Epithelial cell of alveolus of lung (primary cell): Measurements from ENCODE around the gene AP5S1. TPM values are rescaled to one million over a fixed set of nuclear protein-coding genes. Genes with fewer than 3 reads are reported as not detected.

Experiments used
- total RNA-seq: library from RNA; depleted of rRNA; stranded (reverse); fragments of >200 nt; gene quantifications from 2 replicates; pipeline ENCODE4 v1.2.1, GENCODE V29; 2015

Gene AP5S1
- total RNA-seq, result 11.8 and 19.9 TPM in 2 replicates

GRCh38 chr20:3820048-3820900 is at the start of gene AP5S1:
TSS of gene AP5S1 (plus strand) at chr20:3820547. CDS start at chr20:3822118, 1,571 bp downstream.

GRCh38 chr20:3781153-3781910 is 39.0 kb upstream of the AP5S1 start, which contains the start of gene SPEF1:
TSS of gene SPEF1 (minus strand) at chr20:3781448. CDS start at chr20:3781287, 161 bp downstream.

GRCh38 chr20:3786665-3787323 is 33.6 kb upstream of the AP5S1 start, which contains the start of gene CENPB:
TSS of gene CENPB (minus strand) at chr20:3786740. CDS start at chr20:3786483, 257 bp downstream.

GRCh38 chr20:3795511-3796468 is 24.6 kb upstream of the AP5S1 start, which contains the start of gene CDC25B:
TSS of gene CDC25B (plus strand) at chr20:3796310. CDS start at chr20:3796532, 222 bp downstream.

GRCh38 chr20:3846740-3847428 is 26.5 kb downstream of the AP5S1 start, which contains the start of gene MAVS:
TSS of gene MAVS (plus strand) at chr20:3846834. CDS start at chr20:3854625, 7,791 bp downstream.

Other genes with a start within 250 kb of the AP5S1 start
- gene GFRA4, start 157.1 kb upstream of the AP5S1 start, total RNA-seq, result not detected in 2 replicates
- gene ADAM33, start 138.5 kb upstream of the AP5S1 start, total RNA-seq, result 1.7 and 14.5 TPM in 2 replicates
- gene SIGLEC1, start 107.9 kb upstream of the AP5S1 start, total RNA-seq, result not detected in 2 replicates
- gene HSPA12B, start 87.9 kb upstream of the AP5S1 start, total RNA-seq, result 0.13 and 0.88 TPM in 2 replicates
- gene ADISSP, start 52.8 kb upstream of the AP5S1 start, total RNA-seq, result 20.1 and 41.2 TPM in 2 replicates
- gene SPEF1, start 39.1 kb upstream of the AP5S1 start, total RNA-seq, result not detected in 2 replicates
- 84.6 and 90.1 TPM in 2 replicates for gene CENPB, start 33.8 kb upstream of the AP5S1 start, total RNA-seq
- 32.2 and 107 TPM in 2 replicates for gene CDC25B, start 24.2 kb upstream of the AP5S1 start, total RNA-seq
- gene MAVS, start 26.3 kb downstream of the AP5S1 start, total RNA-seq, result 17.5 and 42.3 TPM in 2 replicates
- 36.7 and 41.8 TPM in 2 replicates for gene PANK2, start 68.8 kb downstream of the AP5S1 start, total RNA-seq
- gene RNF24, start 195.0 kb downstream of the AP5S1 start, total RNA-seq, result 30.6 and 91.0 TPM in 2 replicates